HepG2 (cell line): ENCODE data around the gene MED12L.

Experiments used
- AHR ChIP-seq: IDR thresholded peaks from 2 replicates; pipeline ENCODE4 v1.6.1; 2018; ENCODE audit warnings: missing genetic modification reagents, missing compliant biosample characterization
- ARNT ChIP-seq: fragments of 450-650 bp; IDR thresholded peaks from 2 replicates; pipeline ENCODE4 v1.6.1; 2017
- FLYWCH1 ChIP-seq: sonication (generic); formaldehyde crosslinking; IDR thresholded peaks from 2 replicates; pipeline ENCODE4 v1.8.1; 2023; ENCODE audit warnings: mild to moderate bottlenecking, missing genetic modification reagents
- HDAC1 ChIP-seq: sonication (generic); formaldehyde crosslinking; IDR thresholded peaks from 2 replicates; pipeline ENCODE4 v1.5.1; 2020; ENCODE audit warnings: mild to moderate bottlenecking, missing genetic modification reagents
- JUNB ChIP-seq: sonication (generic); formaldehyde crosslinking; IDR thresholded peaks from 2 replicates; pipeline ENCODE4 v1.8.0; 2022; ENCODE audit warnings: missing genetic modification reagents, mild to moderate bottlenecking, borderline replicate concordance
- KAT2B ChIP-seq: fragments of 150-350 bp; IDR thresholded peaks from 2 replicates; pipeline ENCODE4 v1.6.1; 2014; ENCODE audit warnings: low read depth, low read length, borderline replicate concordance
- POLR2AphosphoS5 ChIP-seq: IDR thresholded peaks from 2 replicates; pipeline ENCODE4 v1.6.1; 2012; ENCODE audit warnings: low read depth, low read length
- SALL2 ChIP-seq: sonication (generic); formaldehyde crosslinking; IDR thresholded peaks from 2 replicates; pipeline ENCODE4 v1.8.1; 2023; ENCODE audit warnings: mild to moderate bottlenecking, missing genetic modification reagents, inconsistent platforms
- ZBTB26 ChIP-seq: IDR thresholded peaks from 2 replicates; pipeline ENCODE4 v1.6.1; 2016; ENCODE audit warnings: missing compliant biosample characterization, missing genetic modification reagents, borderline replicate concordance
- ZBTB49 ChIP-seq: sonication (generic); formaldehyde crosslinking; IDR thresholded peaks from 2 replicates; pipeline ENCODE4 v1.4.0; 2020; ENCODE audit warnings: missing genetic modification reagents, borderline replicate concordance
- ZNF234 ChIP-seq: sonication (generic); formaldehyde crosslinking; conservative IDR thresholded peaks from 2 replicates; pipeline ENCODE4 v1.5.1; 2020; ENCODE audit warnings: mild to moderate bottlenecking, missing genetic modification reagents

GRCh38 chr3:151226825-151227224 lies 141.4 kb downstream of the MED12L start:
- no peak for TF ChIP-seq FLYWCH1
- no peak for TF ChIP-seq ARNT
- TF ChIP-seq ZNF234 = no peak
- no peak for TF ChIP-seq AHR (CRISPR knock-in tag)
- no peak for TF ChIP-seq JUNB (CRISPR knock-in tag)
- no peak for TF ChIP-seq HDAC1
- TF ChIP-seq POLR2AphosphoS5 = no peak
- no peak for TF ChIP-seq ZBTB26 (CRISPR knock-in tag)
- TF ChIP-seq SALL2 (CRISPR knock-in tag) = no peak
- TF ChIP-seq KAT2B = no peak
- no peak for TF ChIP-seq ZBTB49 (CRISPR knock-in tag)
